Esophagus muscularis mucosa (tissue), 4 donors: Measurements from ENCODE around the gene GNG4. TPM values are rescaled to one million over a fixed set of nuclear protein-coding genes. Genes with fewer than 3 reads are reported as not detected.

Source experiments
- DNase-seq: peaks from one replicate; pipeline ENCODE4 v3.0.0-alpha.2; 2017; ENCODE audit errors: extremely low spot score
- H3K27ac ChIP-seq, 4 donors: fragments of 200-600 bp; sonication (generic); replicated peaks in 1 of 4; 1 replicate in 3 of 4; 2 replicates in 1 of 4; pipeline ENCODE4 v1.5.1; 2016 to 2019; ENCODE audit warnings: mild to moderate bottlenecking in 1 of 4
- H3K27me3 ChIP-seq, 4 donors: fragments of 200-600 bp; sonication (generic); one replicate each; pipeline versions ENCODE4 v1.5.1 to v1.6.0; 2016 to 2019
- H3K36me3 ChIP-seq, 4 donors: fragments of 200-600 bp; sonication (generic); one replicate each; pipeline ENCODE4 v1.5.1; 2016 to 2019
- H3K4me1 ChIP-seq, 4 donors: fragments of 200-600 bp; sonication (generic); one replicate each; pipeline ENCODE4 v1.5.1; 2016 to 2019
- H3K4me3 ChIP-seq, 4 donors: fragments of 200-600 bp; sonication (generic); 1 replicate in 2 of 4; 2 replicates in 2 of 4; pipeline ENCODE4 v1.5.1; 2016 to 2019; ENCODE audit warnings: mild to moderate bottlenecking in 4 of 4, moderate library complexity in 1 of 4
- H3K9me3 ChIP-seq, 4 donors: fragments of 200-600 bp; sonication (generic); 1 replicate in 3 of 4; 2 replicates in 1 of 4; pipeline ENCODE4 v1.5.1; 2016 to 2019
- EP300 ChIP-seq: sonication (generic); formaldehyde crosslinking; IDR thresholded peaks from one replicate; pipeline ENCODE4 v1.6.1; 2017; ENCODE audit warnings: antibody characterized with exemption
- POLR2A ChIP-seq: fragments of 450-650 bp; IDR thresholded peaks from one replicate; pipeline ENCODE4 v1.6.1; 2017; ENCODE audit warnings: antibody characterized with exemption, moderate library complexity, mild to moderate bottlenecking, low read depth
- POLR2AphosphoS5 ChIP-seq, 2 donors: sonication (generic); formaldehyde crosslinking; IDR thresholded peaks; one replicate each; pipeline ENCODE4 v1.6.1; 2017; ENCODE audit warnings: antibody characterized with exemption in 2 of 2
- WGBS: methylation state at CpG from one replicate; pipeline ENCODE4 v1.1.5; 2018; 5-methylcytosine and 5-hydroxymethylcytosine counted together
- intact Hi-C: fragments of 100-400 bp; cut with DNase I; formaldehyde crosslinking; loops from one replicate; pipeline ENCODE4 v1.15.1; 2023
- total RNA-seq, 4 donors: library from RNA; depleted of rRNA; stranded (reverse); fragments of >200 nt; gene quantifications; one replicate each; pipeline versions ENCODE4 v1.1.0 to v1.2.1, GENCODE V29; 2016
- TF ChIP-seq, protein P1 (sequence below), 3 experiments: fragments of 200-600 bp in 2 of 3; fragments of 450-650 bp in 1 of 3; sonication (generic) in 2 of 3; IDR thresholded peaks; one replicate each; pipeline ENCODE4 v1.5.1; 2017 to 2019; ENCODE audit warnings: antibody characterized with exemption in 3 of 3, mild to moderate bottlenecking in 2 of 3, moderate library complexity in 1 of 3

Gene GNG4
- total RNA-seq, 4 donors from 2014 or later = 0.42 to 1.5 (median 0.76) TPM

- no peak for DNase-seq
- intact Hi-C loops = no loop called here
- H3K9me3 ChIP-seq = peaks cover 0 to 34% (median 21%) of the 10 kb centered on the region in 4 donors
- WGBS = 73% methylated on average over 7 of the region's 7 CpGs
- no peak for TF ChIP-seq POLR2A
- no peaks in the 10 kb centered on the region for H3K4me1 ChIP-seq
- H3K27ac ChIP-seq = no peak overlapping the region
- no peaks in the 10 kb centered on the region for H3K27me3 ChIP-seq
- peaks cover 45 to 86% (median 79%) of the 10 kb centered on the region in 4 donors for H3K36me3 ChIP-seq
- H3K4me3 ChIP-seq = no peak overlapping the region
These were observed 24.4 kb upstream of the GNG4 start for GRCh38 chr1:235673981-235674380.

DNA sequence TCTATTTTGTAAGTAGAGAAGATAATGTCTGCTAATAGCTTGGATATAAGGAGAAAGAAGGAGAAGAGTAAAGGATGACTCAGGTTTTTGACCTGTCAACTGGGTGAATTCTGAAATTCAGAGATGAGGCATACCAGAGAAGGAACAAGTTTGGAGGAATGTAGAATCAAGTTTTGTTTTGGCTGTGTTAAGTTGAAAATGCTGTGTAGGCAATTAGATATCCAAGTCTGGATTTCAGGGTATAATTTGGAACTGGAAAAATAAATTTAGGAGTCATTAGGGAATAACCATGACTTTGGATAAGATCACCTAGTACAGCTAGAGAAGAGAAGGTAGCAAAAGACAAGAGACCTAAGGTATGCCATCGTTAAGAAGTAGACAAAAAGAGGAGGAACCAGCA lies 22.4 kb upstream of the GNG4 start:
- intact Hi-C loops = no loop called here
- H3K4me1 ChIP-seq = no peaks in the 10 kb centered on the region
- TF ChIP-seq EP300 = no peak
- TF ChIP-seq POLR2AphosphoS5 (IDR thresholded peaks at IDR 0.05) = no peak
- TF ChIP-seq, protein P1, sequence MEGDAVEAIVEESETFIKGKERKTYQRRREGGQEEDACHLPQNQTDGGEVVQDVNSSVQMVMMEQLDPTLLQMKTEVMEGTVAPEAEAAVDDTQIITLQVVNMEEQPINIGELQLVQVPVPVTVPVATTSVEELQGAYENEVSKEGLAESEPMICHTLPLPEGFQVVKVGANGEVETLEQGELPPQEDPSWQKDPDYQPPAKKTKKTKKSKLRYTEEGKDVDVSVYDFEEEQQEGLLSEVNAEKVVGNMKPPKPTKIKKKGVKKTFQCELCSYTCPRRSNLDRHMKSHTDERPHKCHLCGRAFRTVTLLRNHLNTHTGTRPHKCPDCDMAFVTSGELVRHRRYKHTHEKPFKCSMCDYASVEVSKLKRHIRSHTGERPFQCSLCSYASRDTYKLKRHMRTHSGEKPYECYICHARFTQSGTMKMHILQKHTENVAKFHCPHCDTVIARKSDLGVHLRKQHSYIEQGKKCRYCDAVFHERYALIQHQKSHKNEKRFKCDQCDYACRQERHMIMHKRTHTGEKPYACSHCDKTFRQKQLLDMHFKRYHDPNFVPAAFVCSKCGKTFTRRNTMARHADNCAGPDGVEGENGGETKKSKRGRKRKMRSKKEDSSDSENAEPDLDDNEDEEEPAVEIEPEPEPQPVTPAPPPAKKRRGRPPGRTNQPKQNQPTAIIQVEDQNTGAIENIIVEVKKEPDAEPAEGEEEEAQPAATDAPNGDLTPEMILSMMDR (IDR thresholded peaks at IDR 0.05) = no peak
- TF ChIP-seq POLR2A = no peak
- peaks cover 45 to 80% (median 73%) of the 10 kb centered on the region in 4 donors for H3K36me3 ChIP-seq
- 98% methylated on average over 1 of the region's 1 CpG for WGBS
- peaks cover 0 to 34% (median 21%) of the 10 kb centered on the region in 4 donors for H3K9me3 ChIP-seq
- H3K27ac ChIP-seq = no peak overlapping the region
- no peak overlapping the region for H3K4me3 ChIP-seq
- DNase-seq = no peak
- no peaks in the 10 kb centered on the region for H3K27me3 ChIP-seq

GRCh38 chr1:235670157-235670776 lies 20.7 kb upstream of the GNG4 start:
- 96% methylated on average over 8 of the region's 8 CpGs for WGBS
- Histone ChIP-seq H3K27ac (no peak overlapping the region), H3K4me3 (no peak overlapping the region), H3K27me3 (no peaks in the 10 kb centered on the region), H3K4me1 (no peaks in the 10 kb centered on the region), H3K36me3 (peaks cover 32 to 64% (median 56%) of the 10 kb centered on the region in 4 donors), H3K9me3 (peaks cover 0 to 30% (median 21%) of the 10 kb centered on the region in 4 donors)
- TF ChIP-seq, protein P1 (IDR thresholded peaks at IDR 0.05) = no peak
- TF ChIP-seq POLR2AphosphoS5 (IDR thresholded peaks at IDR 0.05) = no peak
- TF ChIP-seq POLR2A = no peak
- TF ChIP-seq EP300 = no peak
- intact Hi-C loops = no loop called here
- DNase-seq = no peak

GRCh38 chr1:235669277-235669676 lies 19.7 kb upstream of the GNG4 start:
- H3K27me3 ChIP-seq = no peaks in the 10 kb centered on the region
- 85% methylated on average over 3 of the region's 3 CpGs for WGBS
- no peak overlapping the region for H3K4me3 ChIP-seq
- H3K9me3 ChIP-seq = peaks cover 0 to 27% (median 21%) of the 10 kb centered on the region in 4 donors
- no peaks in the 10 kb centered on the region for H3K4me1 ChIP-seq
- intact Hi-C loops = no loop called here
- peaks cover 30 to 62% (median 50%) of the 10 kb centered on the region in 4 donors for H3K36me3 ChIP-seq
- DNase-seq = no peak
- TF ChIP-seq POLR2AphosphoS5 (IDR thresholded peaks at IDR 0.05) = no peak
- TF ChIP-seq POLR2A = no peak
- TF ChIP-seq, protein P1 (IDR thresholded peaks at IDR 0.05) = no peak
- TF ChIP-seq EP300 = no peak
- no peak overlapping the region for H3K27ac ChIP-seq

- H3K36me3 ChIP-seq = peaks cover 23 to 50% (median 29%) of the 10 kb centered on the region in 4 donors
- intact Hi-C loops = no loop called here
- WGBS = 86% methylated on average over 4 of the region's 4 CpGs
These were observed 14.0 kb upstream of the GNG4 start for GRCh38 chr1:235663628-235664027.

More at GRCh38 chr1:235663628-235664027, 14.0 kb upstream of the GNG4 start:
- no peaks in the 10 kb centered on the region for H3K4me1 ChIP-seq
- no peak for DNase-seq
- H3K27me3 ChIP-seq = no peaks in the 10 kb centered on the region
- TF ChIP-seq EP300 (no peak), POLR2A (no peak), POLR2AphosphoS5 (IDR thresholded peaks at IDR 0.05) (no peak)
- TF ChIP-seq, protein P1 (IDR thresholded peaks at IDR 0.05) = no peak
- no peak overlapping the region for H3K4me3 ChIP-seq
- H3K27ac ChIP-seq = no peak overlapping the region
- H3K9me3 ChIP-seq = no peaks in the 10 kb centered on the region
